GM18498 (cell line): ENCODE results near the gene FAM107B.

Experiments
- ATAC-seq: cut with Tn5 transposase; IDR thresholded peaks from one replicate; pipeline ENCODE4 v1.9.1; 2021; ENCODE audit warnings: mild to moderate bottlenecking, moderate library complexity; ENCODE audit not compliant: unreplicated experiment

Gene FAM107B

GRCh38 chr10:14476641-14477407 is 297.9 kb downstream of the FAM107B start:
- ATAC-seq = no peak

GRCh38 chr10:14476006-14476405 is 298.7 kb downstream of the FAM107B start:
- ATAC-seq = no peak

GRCh38 chr10:14474656-14475055 is 300.0 kb downstream of the FAM107B start:
- no peak for ATAC-seq

- no peak for ATAC-seq
These were observed 303.8 kb downstream of the FAM107B start for GRCh38 chr10:14470920-14471319.

GRCh38 chr10:14468726-14469125 is 306.0 kb downstream of the FAM107B start:
- ATAC-seq = no peak
